ENCODE results near the gene NEUROG1.

The NEUROG1 gene

DNA sequence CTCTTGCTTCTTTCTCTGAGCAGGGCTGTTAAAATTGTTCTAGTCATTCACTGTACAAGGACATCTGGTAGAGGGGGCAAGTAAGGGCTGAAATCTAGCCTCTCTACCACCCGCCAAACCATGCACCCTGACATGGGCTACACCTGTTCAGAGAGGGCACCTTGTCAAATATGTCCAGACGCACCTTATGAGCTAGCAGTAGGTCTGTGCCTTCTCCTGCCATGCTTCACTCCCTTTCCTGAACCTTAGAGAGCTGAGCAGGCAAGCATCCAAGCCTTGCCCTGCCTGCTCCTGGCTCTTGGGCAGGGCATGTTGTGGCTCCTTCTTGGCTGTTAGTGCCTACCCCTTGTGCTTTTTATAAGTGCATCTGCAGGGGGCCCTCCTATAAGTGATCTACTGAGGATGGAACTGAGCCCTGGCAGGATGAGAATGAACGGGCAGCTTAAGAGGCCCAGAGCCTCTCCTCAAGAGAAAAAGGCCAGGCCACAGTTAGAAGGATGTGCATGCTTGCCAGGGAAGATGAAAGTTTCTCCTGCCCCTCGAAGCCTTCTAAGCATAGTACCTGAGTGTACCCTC, 3.8 kb upstream of the NEUROG1 start:
- H2AFZ ChIP-seq (ENCODE audit: low read depth), result no peak overlapping the region
- H3K27ac ChIP-seq, result no peak overlapping the region
- TF ChIP-seq, protein P1, sequence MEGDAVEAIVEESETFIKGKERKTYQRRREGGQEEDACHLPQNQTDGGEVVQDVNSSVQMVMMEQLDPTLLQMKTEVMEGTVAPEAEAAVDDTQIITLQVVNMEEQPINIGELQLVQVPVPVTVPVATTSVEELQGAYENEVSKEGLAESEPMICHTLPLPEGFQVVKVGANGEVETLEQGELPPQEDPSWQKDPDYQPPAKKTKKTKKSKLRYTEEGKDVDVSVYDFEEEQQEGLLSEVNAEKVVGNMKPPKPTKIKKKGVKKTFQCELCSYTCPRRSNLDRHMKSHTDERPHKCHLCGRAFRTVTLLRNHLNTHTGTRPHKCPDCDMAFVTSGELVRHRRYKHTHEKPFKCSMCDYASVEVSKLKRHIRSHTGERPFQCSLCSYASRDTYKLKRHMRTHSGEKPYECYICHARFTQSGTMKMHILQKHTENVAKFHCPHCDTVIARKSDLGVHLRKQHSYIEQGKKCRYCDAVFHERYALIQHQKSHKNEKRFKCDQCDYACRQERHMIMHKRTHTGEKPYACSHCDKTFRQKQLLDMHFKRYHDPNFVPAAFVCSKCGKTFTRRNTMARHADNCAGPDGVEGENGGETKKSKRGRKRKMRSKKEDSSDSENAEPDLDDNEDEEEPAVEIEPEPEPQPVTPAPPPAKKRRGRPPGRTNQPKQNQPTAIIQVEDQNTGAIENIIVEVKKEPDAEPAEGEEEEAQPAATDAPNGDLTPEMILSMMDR (conservative IDR thresholded peaks at IDR 0.05; ENCODE audit: low read depth, low read length), result no peak
- no peak overlapping the region for H3K9ac ChIP-seq
- no peak overlapping the region for H3K4me3 ChIP-seq (IDR thresholded peaks at IDR 0.05; ENCODE audit: insufficient read depth, low read depth, low read length)
- H3K4me2 ChIP-seq, result no peak overlapping the region
- no peaks in the 10 kb centered on the region for H3K36me3 ChIP-seq (ENCODE audit: insufficient read depth)
- H3K79me2 ChIP-seq (ENCODE audit: insufficient read depth, low read depth), result no peaks in the 10 kb centered on the region
- H3K27me3 ChIP-seq (ENCODE audit: insufficient read depth, low read depth), result no peaks in the 10 kb centered on the region
- peaks cover 15% of the 10 kb centered on the region for H3K4me1 ChIP-seq (ENCODE audit: low read depth, poor library complexity, severe bottlenecking)
- no peaks in the 10 kb centered on the region for H4K20me1 ChIP-seq (ENCODE audit: insufficient read depth)

DNA sequence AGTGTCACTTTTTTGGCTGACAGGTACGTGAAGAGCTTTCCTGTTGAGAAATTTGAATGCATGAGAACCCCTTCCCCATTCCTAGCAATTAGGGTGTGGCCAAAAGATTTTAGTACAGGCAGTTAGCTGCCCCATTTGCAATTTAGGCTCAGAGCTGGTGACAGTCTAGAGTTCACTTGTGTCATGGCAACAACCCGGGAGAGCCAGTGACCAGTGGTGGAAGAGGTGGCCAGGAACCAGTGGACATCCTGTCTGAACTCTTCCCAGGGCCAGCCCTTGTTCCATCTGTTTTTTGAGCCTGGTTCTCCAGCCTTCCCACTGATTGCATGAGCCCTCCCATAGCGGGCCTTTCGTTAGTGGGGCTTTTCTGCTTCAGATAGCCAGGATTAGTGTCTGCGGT, 2.5 kb upstream of the NEUROG1 start:
- Histone ChIP-seq H3K4me3 (IDR thresholded peaks at IDR 0.05; ENCODE audit: insufficient read depth, low read depth, low read length) (no peak overlapping the region), H3K36me3 (ENCODE audit: insufficient read depth) (no peaks in the 10 kb centered on the region), H3K27ac (no peak overlapping the region), H3K79me2 (ENCODE audit: insufficient read depth, low read depth) (no peaks in the 10 kb centered on the region), H3K4me1 (ENCODE audit: low read depth, poor library complexity, severe bottlenecking) (peaks cover 11% of the 10 kb centered on the region), H3K27me3 (ENCODE audit: insufficient read depth, low read depth) (no peaks in the 10 kb centered on the region), H3K9ac (no peak overlapping the region), H2AFZ (ENCODE audit: low read depth) (no peak overlapping the region), H3K4me2 (no peak overlapping the region), H4K20me1 (ENCODE audit: insufficient read depth) (no peaks in the 10 kb centered on the region)
- TF ChIP-seq, protein P1 (conservative IDR thresholded peaks at IDR 0.05; ENCODE audit: low read depth, low read length), result no peak

DNA sequence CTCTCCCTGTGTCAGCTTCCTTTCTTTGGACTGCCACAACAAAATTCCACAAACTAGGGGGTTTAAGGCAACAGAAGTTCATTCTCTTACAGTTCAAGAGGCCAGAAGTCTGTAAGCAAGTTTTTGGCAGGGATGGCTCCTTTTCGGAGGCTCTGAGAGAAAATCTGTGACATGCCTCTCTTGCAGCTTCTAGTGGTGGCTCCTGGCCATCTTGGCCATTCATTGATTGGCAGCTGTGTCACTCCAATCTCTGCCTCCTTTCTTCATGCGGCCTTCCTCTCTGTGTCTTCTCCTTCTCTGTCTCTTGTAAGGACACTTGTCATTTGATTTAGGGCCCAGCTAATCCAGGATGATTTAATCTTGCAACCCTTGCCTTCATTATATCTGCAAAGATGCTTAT, 2.0 kb upstream of the NEUROG1 start:
- H3K79me2 ChIP-seq (ENCODE audit: insufficient read depth, low read depth), result no peaks in the 10 kb centered on the region
- H3K27me3 ChIP-seq (ENCODE audit: insufficient read depth, low read depth), result no peaks in the 10 kb centered on the region
- H3K36me3 ChIP-seq (ENCODE audit: insufficient read depth), result no peaks in the 10 kb centered on the region
- TF ChIP-seq, protein P1 (conservative IDR thresholded peaks at IDR 0.05; ENCODE audit: low read depth, low read length), result no peak
- no peak overlapping the region for H3K9ac ChIP-seq
- no peaks in the 10 kb centered on the region for H4K20me1 ChIP-seq (ENCODE audit: insufficient read depth)
- H3K27ac ChIP-seq, result no peak overlapping the region
- H3K4me2 ChIP-seq, result no peak overlapping the region
- H2AFZ ChIP-seq (ENCODE audit: low read depth), result no peak overlapping the region
- H3K4me3 ChIP-seq (IDR thresholded peaks at IDR 0.05; ENCODE audit: insufficient read depth, low read depth, low read length), result no peak overlapping the region
- H3K4me1 ChIP-seq (ENCODE audit: low read depth, poor library complexity, severe bottlenecking), result peaks cover 6% of the 10 kb centered on the region

DNA sequence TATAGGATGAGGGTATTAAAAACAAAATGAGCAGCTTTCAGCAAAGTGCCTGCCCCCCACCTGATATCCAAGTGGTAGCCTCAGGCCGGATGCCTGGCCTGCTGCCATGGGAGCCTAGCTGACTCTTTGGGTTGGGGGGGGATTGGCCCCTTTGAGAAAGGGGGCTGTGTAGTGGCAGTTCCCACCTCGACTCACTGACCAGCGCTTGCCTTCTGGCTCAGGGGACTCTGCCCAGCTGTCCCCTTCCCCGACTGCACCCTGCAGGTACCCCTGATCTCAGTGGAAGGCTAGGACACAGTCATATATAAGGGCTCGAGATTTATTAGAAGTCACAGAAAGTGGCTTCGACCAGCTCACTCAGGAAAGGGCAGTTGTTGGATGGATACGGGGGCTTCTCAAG, 1.5 kb upstream of the NEUROG1 start:
- Histone ChIP-seq H4K20me1 (ENCODE audit: insufficient read depth) (no peaks in the 10 kb centered on the region), H3K27ac (no peak overlapping the region), H3K4me3 (IDR thresholded peaks at IDR 0.05; ENCODE audit: insufficient read depth, low read depth, low read length) (no peak overlapping the region), H3K79me2 (ENCODE audit: insufficient read depth, low read depth) (no peaks in the 10 kb centered on the region), H3K9ac (no peak overlapping the region), H3K4me2 (no peak overlapping the region), H2AFZ (ENCODE audit: low read depth) (no peak overlapping the region), H3K4me1 (ENCODE audit: low read depth, poor library complexity, severe bottlenecking) (peaks cover under 1% of the 10 kb centered on the region), H3K36me3 (ENCODE audit: insufficient read depth) (no peaks in the 10 kb centered on the region), H3K27me3 (ENCODE audit: insufficient read depth, low read depth) (no peaks in the 10 kb centered on the region)
- TF ChIP-seq, protein P1 (conservative IDR thresholded peaks at IDR 0.05; ENCODE audit: low read depth, low read length), result no peak
